ENCODE results near the gene NTRK3. TPM values are rescaled to one million over a fixed set of nuclear protein-coding genes. Genes with fewer than 3 reads are reported as not detected.
"Not testable (repeated sequence)": the region's sequence is repeated elsewhere in the genome, so short reads cannot be mapped to it uniquely, and the experiment has no call there.

NTRK3 gene
- total RNA-seq, 2 donors from 2014 or later = 3.3 to 6.9 TPM

DNA sequence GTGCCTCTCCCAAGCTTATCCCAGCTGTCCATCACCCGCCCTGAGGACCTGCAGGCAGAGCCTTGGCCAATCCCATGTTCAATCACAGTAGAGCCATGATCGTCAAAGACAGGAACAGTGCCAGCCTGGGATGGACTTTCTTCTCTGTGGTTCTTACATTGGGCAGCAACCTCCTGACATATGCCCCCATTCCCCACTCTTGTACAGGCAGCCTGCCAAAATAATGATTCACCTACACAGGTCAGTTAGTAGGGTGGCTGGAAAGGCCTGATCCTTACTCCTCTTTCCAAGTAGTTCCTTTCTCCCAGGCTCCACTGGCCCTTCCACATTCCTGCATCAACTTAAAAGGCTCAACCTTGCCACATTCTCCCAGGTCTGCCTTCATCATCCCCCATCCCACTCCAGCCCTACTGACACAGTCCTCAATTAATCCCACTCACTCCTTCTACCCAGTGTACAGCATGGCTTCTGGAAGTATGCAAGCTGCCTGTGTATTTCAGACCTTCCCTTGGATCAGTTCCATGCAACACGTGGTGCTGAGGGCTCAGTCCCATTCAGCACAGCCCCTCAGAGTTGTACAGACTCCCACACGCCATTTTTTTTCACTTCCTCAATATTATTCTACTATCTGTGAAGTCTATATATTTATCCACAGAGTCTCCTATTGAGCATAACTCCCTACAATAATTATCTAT, 189.8 kb downstream of the NTRK3 start:
- intact Hi-C loops (cut with DNase I) = no loop called here
- ATAC-seq = no peak
- DNase-seq = no peak

DNA sequence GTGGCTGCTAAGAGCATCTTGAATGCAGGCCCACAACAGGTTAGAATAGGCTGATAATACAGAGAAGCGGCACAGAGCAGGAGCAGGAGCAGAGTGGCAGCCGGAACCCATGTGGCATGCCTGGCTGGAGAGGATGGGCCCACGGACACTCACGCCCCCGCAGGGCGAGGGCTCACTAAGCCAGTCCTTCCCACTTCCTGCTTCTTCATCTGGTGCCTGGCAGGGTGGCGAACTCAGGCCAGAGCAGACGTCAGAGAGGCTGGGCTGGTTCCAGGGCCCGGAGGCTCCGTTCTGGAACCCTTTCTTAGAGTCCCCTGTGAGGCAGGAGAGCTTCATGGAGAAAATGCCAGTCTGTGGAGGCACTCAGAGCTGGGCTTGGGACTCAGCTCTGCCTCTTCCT, 195.1 kb downstream of the NTRK3 start:
- DNase-seq (no peak), ATAC-seq (no peak)
- intact Hi-C loops (cut with DNase I) = no loop called here

- ATAC-seq = no peak
- intact Hi-C loops (cut with DNase I) = no loop called here
- DNase-seq = no peak
Measured at GRCh38 chr15:88060383-88060782, 196.2 kb downstream of the NTRK3 start.

DNA sequence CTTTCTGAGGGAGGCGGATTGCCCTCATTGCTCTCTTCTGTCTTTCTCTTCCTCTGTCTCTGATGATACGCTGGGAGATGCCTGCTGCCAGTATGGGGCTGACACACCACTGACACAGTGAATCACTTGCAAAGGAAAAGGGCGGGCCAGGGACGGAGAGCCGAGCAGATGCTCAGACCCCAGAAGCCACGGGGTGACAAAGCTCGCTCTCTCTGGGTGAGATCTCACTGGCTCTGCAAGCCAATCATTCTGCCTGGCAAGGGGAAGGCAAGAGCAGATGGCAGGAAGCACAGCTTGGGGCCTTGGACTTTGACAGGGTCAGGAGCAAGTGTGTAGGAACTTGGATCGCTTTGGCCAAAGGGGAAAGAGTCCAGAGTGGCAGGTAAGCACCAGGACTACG, 198.7 kb downstream of the NTRK3 start:
- intact Hi-C loops (cut with DNase I) = no loop called here
- ATAC-seq (no peak), DNase-seq (no peak)

DNA sequence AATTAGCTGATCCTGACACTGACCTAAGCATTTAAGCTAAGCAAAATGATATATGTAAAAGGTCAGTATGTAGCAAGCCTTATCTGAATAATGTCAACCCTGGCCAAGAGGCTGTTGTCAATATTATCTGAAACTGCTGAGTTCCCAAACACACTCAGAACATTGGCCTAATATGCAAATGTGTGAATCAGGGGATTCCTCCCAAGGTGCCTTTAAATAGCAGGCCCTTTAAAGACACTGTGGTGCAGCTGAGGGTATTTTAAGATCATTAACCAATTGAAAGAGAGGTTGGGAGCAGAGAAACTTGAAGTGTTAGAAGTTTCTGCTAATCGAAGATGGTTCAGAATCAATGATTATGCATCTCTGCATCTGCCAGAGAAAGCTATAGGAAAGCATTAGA, 207.0 kb downstream of the NTRK3 start:
- no peak for ATAC-seq
- no peak for DNase-seq
- intact Hi-C loops (cut with DNase I) = no loop called here

- intact Hi-C loops (cut with DNase I) = no loop called here
- no peak for DNase-seq
- no peak for ATAC-seq
Measured at GRCh38 chr15:88048755-88049154, 207.8 kb downstream of the NTRK3 start.

- ATAC-seq = no peak
- DNase-seq = no peak
- intact Hi-C loops (cut with DNase I) = no loop called here
Measured at GRCh38 chr15:88048237-88048636, 208.3 kb downstream of the NTRK3 start.

DNA sequence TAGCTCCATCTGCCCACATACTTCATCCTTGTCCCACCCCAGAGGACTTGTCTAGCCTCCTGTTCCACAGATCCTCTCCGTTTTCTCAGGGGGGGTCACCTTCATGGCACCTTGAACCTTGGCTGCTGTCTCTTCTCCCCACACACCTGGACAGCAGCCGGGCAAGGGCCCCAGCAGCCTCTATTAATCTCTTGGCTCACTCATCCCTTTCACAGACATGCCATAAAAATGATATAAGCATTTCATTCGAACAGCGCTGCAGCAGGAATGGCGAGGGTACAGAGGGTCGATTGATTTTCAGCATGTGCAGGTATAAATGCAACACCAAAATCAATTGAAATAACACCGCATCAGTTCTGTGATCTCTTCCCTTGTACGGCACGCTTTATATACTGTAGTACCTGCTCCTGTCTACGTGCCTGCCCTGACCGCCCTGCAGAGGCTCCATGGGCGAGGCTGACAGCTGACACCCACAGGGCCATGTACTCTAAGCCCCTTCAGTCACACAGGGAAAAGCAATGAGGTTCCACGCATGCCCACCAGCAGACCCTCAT, 209.9 kb downstream of the NTRK3 start:
- intact Hi-C loops (cut with DNase I) = no loop called here
- no peak for DNase-seq
- no peak for ATAC-seq

DNA sequence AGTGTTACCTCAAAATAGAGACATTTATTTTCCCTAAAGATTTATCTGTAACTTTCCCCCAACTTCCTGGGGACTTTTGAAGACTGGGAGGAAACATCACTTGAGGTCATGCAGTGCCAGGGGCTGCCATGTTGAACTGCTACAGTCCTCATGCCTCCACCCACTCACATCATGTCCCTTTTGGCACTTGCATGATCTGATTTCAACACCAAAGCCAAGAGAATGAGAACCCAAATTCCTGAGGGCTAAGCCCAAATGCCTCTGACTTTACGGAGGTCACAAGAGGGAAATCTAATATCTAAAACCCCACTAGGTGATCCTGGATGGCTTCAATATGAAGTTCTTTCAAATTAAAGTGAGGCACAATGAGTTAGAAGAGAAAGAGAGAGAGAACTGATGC, 213.1 kb downstream of the NTRK3 start:
- DNase-seq = no peak
- ATAC-seq = no peak
- intact Hi-C loops (cut with DNase I) = no loop called here

GRCh38 chr15:88042047-88042446, 214.5 kb downstream of the NTRK3 start:
- ATAC-seq (no peak), DNase-seq (no peak)
- intact Hi-C loops (cut with DNase I) = no loop called here

- DNase-seq = no peak
- ATAC-seq = no peak
- intact Hi-C loops (cut with DNase I) = no loop called here
Measured at GRCh38 chr15:88040516-88040915, 216.0 kb downstream of the NTRK3 start.

DNA sequence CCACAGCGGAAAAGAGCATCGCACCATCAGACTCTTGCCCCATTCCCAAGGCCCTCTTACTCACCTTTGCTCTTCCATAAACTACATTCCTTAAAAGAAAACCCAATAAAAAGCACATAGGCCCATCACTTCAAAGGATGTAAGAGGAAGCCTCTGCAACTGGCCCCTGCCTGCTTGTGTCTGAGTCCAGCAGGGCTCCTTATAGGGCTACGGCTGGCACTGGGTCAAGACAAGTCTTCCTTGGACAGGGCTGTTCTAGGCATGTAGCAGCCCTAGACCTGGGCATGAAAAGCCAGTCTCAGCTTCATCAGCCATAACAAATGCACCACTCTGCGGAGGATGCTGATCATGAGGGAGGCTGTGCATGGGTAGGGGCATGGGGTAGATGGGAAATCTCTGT, 218.3 kb downstream of the NTRK3 start:
- no peak for ATAC-seq
- no peak for DNase-seq

GRCh38 chr15:88036154-88036839, 220.2 kb downstream of the NTRK3 start:
- intact Hi-C loops (cut with DNase I) = no loop called here
- ATAC-seq (no peak), DNase-seq (no peak)

More for the DNA sequence above, 218.3 kb downstream of the NTRK3 start:
- intact Hi-C loops (cut with DNase I) = no loop called here

- DNase-seq = no peak
- intact Hi-C loops (cut with DNase I) = no loop called here
- ATAC-seq = no peak
Measured at GRCh38 chr15:88035381-88035780, 221.2 kb downstream of the NTRK3 start.

- intact Hi-C loops (cut with DNase I); ATAC-seq; DNase-seq: not testable (repeated sequence)
Measured at GRCh38 chr15:88033421-88033820, 223.1 kb downstream of the NTRK3 start.

DNA sequence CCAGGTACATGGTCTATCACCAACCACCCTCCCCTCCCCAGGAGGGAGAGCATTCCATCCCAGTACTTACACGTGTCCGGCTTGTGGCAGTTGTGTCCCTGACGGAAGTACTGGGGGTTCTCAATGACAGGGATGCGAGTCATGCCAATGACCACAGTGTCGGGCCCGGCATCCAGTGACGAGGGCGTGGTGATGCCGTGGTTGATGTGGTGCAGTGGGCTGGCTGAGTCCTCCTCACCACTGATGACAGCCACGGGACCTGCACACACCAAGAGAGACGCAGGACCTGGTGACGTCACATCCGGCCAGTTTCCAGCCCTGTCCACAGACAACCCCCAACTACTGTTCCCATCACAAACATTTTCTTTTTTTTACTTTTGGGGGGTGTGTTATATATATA, 223.8 kb downstream of the NTRK3 start:
- DNase-seq = no peak

GRCh38 chr15:88031461-88031860, 225.1 kb downstream of the NTRK3 start:
- intact Hi-C loops (cut with DNase I) = no loop called here
- ATAC-seq (no peak), DNase-seq (no peak)

More for the DNA sequence above, 223.8 kb downstream of the NTRK3 start:
- intact Hi-C loops (cut with DNase I) = no loop called here
- no peak for ATAC-seq

GRCh38 chr15:88029696-88030095, 226.8 kb downstream of the NTRK3 start:
- intact Hi-C loops (cut with DNase I) = no loop called here
- ATAC-seq (no peak), DNase-seq (no peak)

- intact Hi-C loops (cut with DNase I) = no loop called here
- ATAC-seq (no peak), DNase-seq (peak; percentile 23)
Measured at GRCh38 chr15:88028024-88028423, 228.5 kb downstream of the NTRK3 start.

- no peak for ATAC-seq
- no peak for DNase-seq
- intact Hi-C loops (cut with DNase I) = no loop called here
Measured at GRCh38 chr15:88023914-88024313, 232.6 kb downstream of the NTRK3 start.

DNA sequence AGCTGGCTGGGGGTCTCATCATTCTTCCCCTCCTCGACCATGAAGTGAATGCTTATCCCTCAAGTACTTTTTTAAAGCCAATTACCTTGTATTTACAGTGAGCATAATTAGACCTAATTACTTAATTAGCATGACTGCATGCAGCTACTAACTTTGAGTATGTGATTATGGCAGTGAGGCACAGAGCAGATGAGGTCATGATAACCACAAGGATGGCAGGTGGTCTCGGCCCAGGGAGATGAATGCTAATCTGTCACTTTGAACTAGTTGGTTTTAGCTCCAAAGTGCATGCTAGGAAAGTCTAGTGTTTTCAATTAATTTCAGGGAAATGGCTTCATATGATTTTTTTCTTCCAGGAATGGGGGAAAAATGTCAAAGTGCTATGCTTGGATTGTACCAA, 233.8 kb downstream of the NTRK3 start:
- ATAC-seq = no peak
- no peak for DNase-seq
- intact Hi-C loops (cut with DNase I) = no loop called here
